Measurements from ENCODE around the gene MBTPS1. TPM values are rescaled to one million over a fixed set of nuclear protein-coding genes. Genes with fewer than 3 reads are reported as not detected.

Gene MBTPS1
- polyA plus RNA-seq, 3 donors: 26.4 to 73.8 (median 28.0) TPM

DNA sequence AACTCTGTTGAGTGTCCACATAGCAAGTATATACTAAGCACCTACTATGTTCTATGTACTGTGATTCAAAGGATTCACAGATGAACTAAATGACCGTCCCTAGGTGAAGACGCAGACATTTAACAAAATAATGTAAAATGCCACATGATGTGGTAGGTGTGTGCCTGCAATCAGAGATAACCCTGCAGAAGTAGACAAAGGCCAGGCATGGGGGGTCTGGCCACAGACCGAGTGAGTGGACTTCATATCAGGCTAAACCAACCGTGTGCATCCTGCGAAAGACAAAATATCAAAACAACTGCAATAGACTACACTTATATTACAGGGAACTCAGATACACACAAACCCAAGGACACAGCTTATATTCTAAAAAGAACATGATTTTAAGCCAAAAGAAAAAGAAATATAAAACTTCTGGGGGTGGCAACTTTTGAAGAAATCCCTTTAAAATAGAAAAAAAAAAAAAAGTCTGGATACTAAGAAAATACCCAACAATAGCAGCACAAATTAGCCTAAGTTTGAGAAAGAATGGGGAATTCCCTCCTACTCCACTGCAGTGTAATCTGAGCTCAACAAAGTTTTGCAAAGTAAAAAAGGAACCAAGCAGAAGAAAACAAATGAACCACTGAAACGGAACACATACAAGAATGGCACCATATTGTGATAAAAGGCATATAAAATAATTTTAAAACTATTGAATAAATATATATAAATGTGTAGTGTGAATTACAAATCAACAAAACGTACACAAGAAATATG is 16.0 kb upstream of the MBTPS1 start:
- intact Hi-C loops (cut with micrococcal nuclease): loop anchor here (5.0 kb wide), 2 partner anchors 40 to 45 kb away; no protein-coding TSS in a partner anchor
- Histone ChIP-seq H3K27me3 (ENCODE audit: control insufficient read depth in 2 of 2, insufficient read depth in 2 of 2, low read length in 2 of 2) (no peaks in the 10 kb centered on the region), H3K4me2 (replicated peaks; ENCODE audit: extremely low read depth, low read length, poor library complexity, severe bottlenecking) (no peak overlapping the region), H3K79me2 (ENCODE audit: insufficient read depth, low read length) (peaks cover 13% of the 10 kb centered on the region), H2AFZ (ENCODE audit: insufficient read depth, low read depth, low read length, poor library complexity, severe bottlenecking) (no peak overlapping the region), H3K9ac (ENCODE audit: insufficient read depth, low read length, poor library complexity, severe bottlenecking) (no peak overlapping the region), H4K20me1 (ENCODE audit: insufficient read depth, low read length) (peaks cover 5% of the 10 kb centered on the region), H3K4me3 (replicated peaks in 1 of 3; ENCODE audit: low read depth in 2 of 3, low read length in 3 of 3) (no peak overlapping the region), H3K9me3 (replicated peaks in 1 of 2; ENCODE audit: control insufficient read depth in 1 of 2, insufficient read depth in 1 of 2, low read length in 2 of 2) (no peaks in the 10 kb centered on the region), H3K36me3 (replicated peaks in 1 of 2; ENCODE audit: control insufficient read depth in 1 of 2, insufficient read depth in 2 of 2, low read length in 2 of 2) (peaks cover 14 to 37% of the 10 kb centered on the region in 2 donors), H3K27ac (ENCODE audit: low read depth in 1 of 2, low read length in 2 of 2) (no peak overlapping the region), H3K4me1 (ENCODE audit: control insufficient read depth in 1 of 2, insufficient read depth in 2 of 2, low read length in 2 of 2) (no peaks in the 10 kb centered on the region)
- no CpG with 5 or more reads among the region's 7 CpGs for WGBS (ENCODE audit: insufficient coverage)
- Mint-ChIP-seq H3K36me3 (peaks cover 47 to 48% of the 10 kb centered on the region in 2 donors), H3K27me3 (ENCODE audit: low read depth in 3 of 3) (no peaks in the 10 kb centered on the region), H3K27ac (peak overlapping the region in 1 of 7 donors; percentile 21), H3K9me3 (no peaks in the 10 kb centered on the region), H3K4me1 (peaks cover 2% of the 10 kb centered on the region), H3K4me3 (no peak overlapping the region)
- TF ChIP-seq, protein P1, sequence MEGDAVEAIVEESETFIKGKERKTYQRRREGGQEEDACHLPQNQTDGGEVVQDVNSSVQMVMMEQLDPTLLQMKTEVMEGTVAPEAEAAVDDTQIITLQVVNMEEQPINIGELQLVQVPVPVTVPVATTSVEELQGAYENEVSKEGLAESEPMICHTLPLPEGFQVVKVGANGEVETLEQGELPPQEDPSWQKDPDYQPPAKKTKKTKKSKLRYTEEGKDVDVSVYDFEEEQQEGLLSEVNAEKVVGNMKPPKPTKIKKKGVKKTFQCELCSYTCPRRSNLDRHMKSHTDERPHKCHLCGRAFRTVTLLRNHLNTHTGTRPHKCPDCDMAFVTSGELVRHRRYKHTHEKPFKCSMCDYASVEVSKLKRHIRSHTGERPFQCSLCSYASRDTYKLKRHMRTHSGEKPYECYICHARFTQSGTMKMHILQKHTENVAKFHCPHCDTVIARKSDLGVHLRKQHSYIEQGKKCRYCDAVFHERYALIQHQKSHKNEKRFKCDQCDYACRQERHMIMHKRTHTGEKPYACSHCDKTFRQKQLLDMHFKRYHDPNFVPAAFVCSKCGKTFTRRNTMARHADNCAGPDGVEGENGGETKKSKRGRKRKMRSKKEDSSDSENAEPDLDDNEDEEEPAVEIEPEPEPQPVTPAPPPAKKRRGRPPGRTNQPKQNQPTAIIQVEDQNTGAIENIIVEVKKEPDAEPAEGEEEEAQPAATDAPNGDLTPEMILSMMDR (IDR thresholded peaks at IDR 0.05): no peak
- no peak for DNase-seq

DNA sequence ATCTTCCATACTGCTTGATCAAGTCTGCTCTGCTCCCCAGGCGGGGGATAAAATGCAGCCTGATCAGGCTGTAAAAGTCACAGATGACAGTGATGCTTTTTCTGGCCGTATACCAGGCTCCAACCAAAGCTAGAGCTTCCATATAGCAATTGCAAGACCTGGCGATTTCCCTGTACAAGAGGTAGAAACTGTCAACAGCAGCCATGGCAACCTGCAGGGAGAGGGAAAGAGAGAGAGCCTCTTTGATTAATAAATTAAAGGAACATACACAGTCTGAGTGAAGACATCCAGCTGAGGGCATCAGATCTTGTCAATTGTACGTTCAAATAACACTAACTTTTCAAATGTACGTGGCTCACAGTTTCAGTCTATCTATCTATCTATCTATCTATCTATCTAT is 14.4 kb upstream of the MBTPS1 start:
- peaks cover 17 to 44% of the 10 kb centered on the region in 2 donors for H3K36me3 ChIP-seq (replicated peaks in 1 of 2; ENCODE audit: control insufficient read depth in 1 of 2, insufficient read depth in 2 of 2, low read length in 2 of 2)
- no peak overlapping the region for H3K4me2 ChIP-seq (replicated peaks; ENCODE audit: extremely low read depth, low read length, poor library complexity, severe bottlenecking)
- H2AFZ ChIP-seq (ENCODE audit: insufficient read depth, low read depth, low read length, poor library complexity, severe bottlenecking): no peak overlapping the region
- H3K4me1 Mint-ChIP-seq: peaks cover 2% of the 10 kb centered on the region
- no peak overlapping the region for H3K4me3 ChIP-seq (replicated peaks in 1 of 3; ENCODE audit: low read depth in 2 of 3, low read length in 3 of 3)
- DNase-seq: no peak
- H4K20me1 ChIP-seq (ENCODE audit: insufficient read depth, low read length): peaks cover 1% of the 10 kb centered on the region
- no peak overlapping the region for H3K4me3 Mint-ChIP-seq
- H3K27ac ChIP-seq (ENCODE audit: low read depth in 1 of 2, low read length in 2 of 2): no peak overlapping the region
- H3K9ac ChIP-seq (ENCODE audit: insufficient read depth, low read length, poor library complexity, severe bottlenecking): no peak overlapping the region
- H3K36me3 Mint-ChIP-seq: peaks cover 48 to 57% of the 10 kb centered on the region in 2 donors
- no peaks in the 10 kb centered on the region for H3K9me3 ChIP-seq (replicated peaks in 1 of 2; ENCODE audit: control insufficient read depth in 1 of 2, insufficient read depth in 1 of 2, low read length in 2 of 2)
- intact Hi-C loops (cut with micrococcal nuclease): loop anchor here (5.0 kb wide), 2 partner anchors 41 to 44 kb away; no protein-coding TSS in a partner anchor
- TF ChIP-seq, protein P1 (IDR thresholded peaks at IDR 0.05): no peak
- no peaks in the 10 kb centered on the region for H3K27me3 ChIP-seq (ENCODE audit: control insufficient read depth in 2 of 2, insufficient read depth in 2 of 2, low read length in 2 of 2)
- no peaks in the 10 kb centered on the region for H3K9me3 Mint-ChIP-seq
- no peaks in the 10 kb centered on the region for H3K79me2 ChIP-seq (ENCODE audit: insufficient read depth, low read length)
- WGBS (ENCODE audit: insufficient coverage): 100% methylated on average over 3 of the region's 5 CpGs
- no peaks in the 10 kb centered on the region for H3K4me1 ChIP-seq (ENCODE audit: control insufficient read depth in 1 of 2, insufficient read depth in 2 of 2, low read length in 2 of 2)
- no peak overlapping the region for H3K27ac Mint-ChIP-seq
- H3K27me3 Mint-ChIP-seq (ENCODE audit: low read depth in 3 of 3): no peaks in the 10 kb centered on the region

All from CD14-positive monocyte (primary cell).